Measurements from ENCODE around the gene SUCO.

GRCh38 chr1:172588296-172589291 is 55.6 kb downstream of the SUCO start:
- TF ChIP-seq, protein P1, sequence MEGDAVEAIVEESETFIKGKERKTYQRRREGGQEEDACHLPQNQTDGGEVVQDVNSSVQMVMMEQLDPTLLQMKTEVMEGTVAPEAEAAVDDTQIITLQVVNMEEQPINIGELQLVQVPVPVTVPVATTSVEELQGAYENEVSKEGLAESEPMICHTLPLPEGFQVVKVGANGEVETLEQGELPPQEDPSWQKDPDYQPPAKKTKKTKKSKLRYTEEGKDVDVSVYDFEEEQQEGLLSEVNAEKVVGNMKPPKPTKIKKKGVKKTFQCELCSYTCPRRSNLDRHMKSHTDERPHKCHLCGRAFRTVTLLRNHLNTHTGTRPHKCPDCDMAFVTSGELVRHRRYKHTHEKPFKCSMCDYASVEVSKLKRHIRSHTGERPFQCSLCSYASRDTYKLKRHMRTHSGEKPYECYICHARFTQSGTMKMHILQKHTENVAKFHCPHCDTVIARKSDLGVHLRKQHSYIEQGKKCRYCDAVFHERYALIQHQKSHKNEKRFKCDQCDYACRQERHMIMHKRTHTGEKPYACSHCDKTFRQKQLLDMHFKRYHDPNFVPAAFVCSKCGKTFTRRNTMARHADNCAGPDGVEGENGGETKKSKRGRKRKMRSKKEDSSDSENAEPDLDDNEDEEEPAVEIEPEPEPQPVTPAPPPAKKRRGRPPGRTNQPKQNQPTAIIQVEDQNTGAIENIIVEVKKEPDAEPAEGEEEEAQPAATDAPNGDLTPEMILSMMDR (IDR thresholded peaks at IDR 0.05 in 2 of 3, conservative IDR thresholded peaks at IDR 0.05 in 1 of 3; ENCODE audit: borderline replicate concordance in 1 of 3, insufficient read depth in 1 of 3, low read depth in 2 of 3, low read length in 2 of 3): no peak
- TF ChIP-seq EZH2 (IDR thresholded peaks at IDR 0.05): no peak
- 0 out of 2 replicates have a peak, but pooled peaks have one; percentile 26 for TF ChIP-seq POLR2AphosphoS5 (IDR thresholded peaks at IDR 0.05; ENCODE audit: low read depth, low read length)
- peak; percentile 93 for TF ChIP-seq JUND (IDR thresholded peaks at IDR 0.05)
- TF ChIP-seq, protein P2, sequence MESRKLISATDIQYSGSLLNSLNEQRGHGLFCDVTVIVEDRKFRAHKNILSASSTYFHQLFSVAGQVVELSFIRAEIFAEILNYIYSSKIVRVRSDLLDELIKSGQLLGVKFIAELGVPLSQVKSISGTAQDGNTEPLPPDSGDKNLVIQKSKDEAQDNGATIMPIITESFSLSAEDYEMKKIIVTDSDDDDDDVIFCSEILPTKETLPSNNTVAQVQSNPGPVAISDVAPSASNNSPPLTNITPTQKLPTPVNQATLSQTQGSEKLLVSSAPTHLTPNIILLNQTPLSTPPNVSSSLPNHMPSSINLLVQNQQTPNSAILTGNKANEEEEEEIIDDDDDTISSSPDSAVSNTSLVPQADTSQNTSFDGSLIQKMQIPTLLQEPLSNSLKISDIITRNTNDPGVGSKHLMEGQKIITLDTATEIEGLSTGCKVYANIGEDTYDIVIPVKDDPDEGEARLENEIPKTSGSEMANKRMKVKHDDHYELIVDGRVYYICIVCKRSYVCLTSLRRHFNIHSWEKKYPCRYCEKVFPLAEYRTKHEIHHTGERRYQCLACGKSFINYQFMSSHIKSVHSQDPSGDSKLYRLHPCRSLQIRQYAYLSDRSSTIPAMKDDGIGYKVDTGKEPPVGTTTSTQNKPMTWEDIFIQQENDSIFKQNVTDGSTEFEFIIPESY (IDR thresholded peaks at IDR 0.05; ENCODE audit: extremely low read depth, insufficient replicate concordance, low read length): no peak
- TF ChIP-seq SIN3A (IDR thresholded peaks at IDR 0.05; ENCODE audit: low read depth): 0 out of 2 replicates have a peak, but pooled peaks have one; percentile 24
- TF ChIP-seq ELF1 (IDR thresholded peaks at IDR 0.05; ENCODE audit: borderline replicate concordance, low read depth): no peak
- peak; percentile 34; the same call in 1 of the 2 replicates for TF ChIP-seq CEBPB (IDR thresholded peaks at IDR 0.05; ENCODE audit: low read depth)
- 0 out of 2 replicates have a peak, but pooled peaks have one; percentile 1 for TF ChIP-seq RAD21 (IDR thresholded peaks at IDR 0.05; ENCODE audit: low read depth)
- no peak for TF ChIP-seq TCF7L2 (IDR thresholded peaks at IDR 0.05; ENCODE audit: borderline replicate concordance, extremely low read depth, insufficient read depth, insufficient read length)
- no peak for TF ChIP-seq POLR2A (IDR thresholded peaks at IDR 0.05; ENCODE audit: borderline replicate concordance, extremely low read depth, insufficient read depth, insufficient read length)

Data from HCT116 (cell line).